Measurements from ENCODE around the gene TEAD1.

TEAD1 gene

DNA sequence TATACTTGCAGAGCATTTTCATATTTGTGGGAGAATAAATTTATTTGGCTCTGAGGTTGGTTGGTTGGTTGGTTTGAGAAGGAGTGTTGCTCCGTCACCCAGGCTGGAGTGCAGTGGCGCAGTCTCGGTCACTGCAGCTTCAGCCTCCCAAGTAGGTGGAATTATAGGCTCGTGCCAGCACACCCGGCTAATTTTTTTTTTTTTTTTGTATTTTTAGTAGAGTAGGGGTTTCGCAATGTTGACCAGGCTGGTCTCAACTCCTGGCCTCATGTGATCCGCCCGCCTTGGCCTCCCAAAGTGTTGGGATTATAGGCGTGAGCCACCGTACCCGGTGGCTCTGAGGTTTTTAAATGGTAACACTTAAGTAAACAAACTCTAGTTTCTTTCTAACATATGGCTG is 161.1 kb downstream of the TEAD1 start:
- no peak for DNase-seq (ENCODE audit: low spot score)

DNA sequence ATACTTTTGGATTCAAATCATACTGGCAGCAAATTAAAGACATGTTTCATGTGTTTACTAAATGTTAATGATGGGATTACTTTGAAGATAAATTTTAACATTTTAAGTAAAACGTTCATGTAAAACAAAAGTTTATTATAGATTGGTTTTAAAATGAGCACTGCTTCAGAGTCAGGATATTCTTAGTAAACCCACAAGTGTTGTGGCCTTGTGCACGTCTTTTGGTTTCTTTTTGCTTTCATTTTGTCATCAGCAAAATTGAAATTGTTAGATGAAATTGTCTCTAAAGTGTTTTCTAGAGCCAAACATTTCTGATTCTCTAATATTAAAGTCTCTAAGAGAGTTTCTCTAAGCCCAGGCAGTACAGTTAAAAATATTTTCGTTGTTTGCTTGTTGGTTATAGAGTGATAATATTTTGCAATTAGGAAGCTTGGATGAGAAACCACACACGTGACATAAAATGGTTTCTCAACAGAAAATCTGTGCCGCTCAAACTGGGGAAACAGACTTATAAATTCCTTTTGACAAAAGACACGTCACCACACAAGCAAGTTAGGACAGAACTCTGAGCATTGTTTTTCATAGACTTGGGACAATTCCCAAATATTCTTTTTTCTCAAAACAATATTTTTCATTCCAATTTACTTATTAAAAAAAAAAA is 164.4 kb downstream of the TEAD1 start:
- no peak for DNase-seq (ENCODE audit: low spot score)

DNA sequence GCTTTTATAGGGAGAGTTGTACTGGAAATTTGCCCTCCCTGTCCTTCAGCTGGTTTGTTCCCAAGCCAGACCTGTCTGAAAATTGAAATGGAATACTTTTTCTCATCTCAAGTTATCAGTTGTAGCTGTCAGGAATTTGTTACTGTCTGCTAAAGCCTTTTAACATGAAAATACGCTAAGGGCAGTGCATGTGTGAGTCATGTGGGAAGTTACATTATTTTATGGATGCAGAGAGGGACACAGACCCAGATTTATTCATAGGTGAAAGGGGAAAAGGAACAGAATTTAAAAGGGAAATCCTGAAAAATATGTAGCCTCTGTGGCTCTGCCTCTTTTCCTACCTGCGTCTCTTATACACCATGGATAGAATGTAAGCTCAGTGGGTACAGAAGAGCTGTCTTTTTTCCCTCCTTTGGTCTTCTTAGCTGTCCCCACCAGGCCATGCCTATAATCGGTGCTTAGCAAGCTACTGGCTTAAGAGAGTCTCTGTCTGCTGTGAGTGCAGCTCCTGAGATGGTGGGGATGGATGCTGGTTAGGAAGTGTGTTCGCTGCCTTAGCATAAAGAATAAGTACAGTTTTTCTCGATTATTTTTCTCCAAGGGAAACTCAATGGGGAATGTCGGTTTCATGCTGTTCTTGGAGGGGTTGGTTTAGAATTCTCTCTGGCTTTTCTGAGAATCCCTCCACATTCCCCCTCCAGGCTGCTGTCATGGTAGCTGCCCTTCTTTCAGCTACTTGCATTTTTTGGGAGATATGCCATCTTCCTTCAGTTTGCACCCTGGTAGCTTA is 166.8 kb downstream of the TEAD1 start:
- DNase-seq (ENCODE audit: low spot score): no peak

DNA sequence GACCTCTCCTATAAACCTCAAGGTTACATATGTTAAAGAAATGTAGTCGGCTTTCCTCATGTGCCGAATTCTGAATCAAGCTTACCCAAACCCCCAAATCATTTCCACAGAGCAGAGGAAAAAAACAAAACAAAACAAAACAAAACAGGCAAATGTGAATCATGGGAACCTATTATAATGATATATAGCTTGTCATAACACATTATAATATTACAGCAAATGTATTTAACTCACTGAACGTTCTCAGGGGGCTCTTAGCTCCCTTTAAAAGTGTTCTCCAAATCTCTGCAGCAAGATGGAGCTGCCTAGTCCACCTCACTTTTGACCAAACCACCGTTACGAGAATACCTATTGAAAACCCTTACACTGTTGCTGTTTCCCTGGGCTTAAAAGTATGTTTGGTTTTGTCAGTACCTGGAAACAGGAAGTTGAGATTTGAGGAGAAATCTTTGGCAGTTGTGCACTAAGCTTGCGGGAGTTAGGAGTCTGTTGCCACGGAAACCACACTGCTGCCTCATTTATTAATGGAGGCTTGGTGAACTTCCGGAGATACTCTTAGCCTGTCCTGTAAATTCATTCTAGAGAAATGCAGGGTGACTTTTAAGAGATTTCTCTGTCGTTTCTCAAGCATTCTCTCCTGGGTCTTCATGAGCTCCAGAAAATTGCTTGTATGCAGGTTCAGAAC is 167.9 kb downstream of the TEAD1 start:
- peak; percentile 31 for DNase-seq (ENCODE audit: low spot score)

DNA sequence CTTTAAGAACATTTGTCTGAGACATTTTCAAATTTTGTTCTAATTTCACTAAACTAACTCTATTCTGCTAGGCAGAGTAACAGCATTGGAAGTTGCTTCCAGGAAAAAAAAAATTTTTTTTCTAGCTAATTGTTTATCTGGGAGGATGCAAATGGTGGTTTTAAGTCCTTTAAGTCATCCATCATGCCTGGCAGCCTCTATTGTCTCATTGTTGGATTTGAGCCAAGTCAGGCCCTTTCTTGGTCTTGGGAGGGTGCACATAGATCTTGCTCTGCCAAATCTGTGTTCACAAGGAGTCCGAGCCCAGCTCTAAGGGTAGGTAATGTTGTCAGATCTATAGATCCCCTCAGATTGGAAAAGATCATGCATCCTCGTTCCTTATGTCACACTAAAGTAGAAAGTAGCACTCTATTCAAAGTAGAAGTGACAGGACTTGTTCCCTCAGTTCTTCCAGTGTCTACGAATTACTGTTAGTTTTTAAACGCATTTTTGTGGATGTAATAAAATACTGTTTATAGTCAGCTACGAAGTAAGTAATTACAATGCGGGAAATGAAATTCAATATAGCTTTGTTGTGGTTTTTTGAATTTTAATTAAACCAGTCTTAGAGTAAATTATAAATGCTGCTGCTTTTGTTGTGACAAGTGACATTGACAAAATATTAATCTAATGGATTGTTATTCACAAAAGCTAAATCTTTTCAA is 168.9 kb downstream of the TEAD1 start:
- peak; percentile 25 for DNase-seq (ENCODE audit: low spot score)

DNA sequence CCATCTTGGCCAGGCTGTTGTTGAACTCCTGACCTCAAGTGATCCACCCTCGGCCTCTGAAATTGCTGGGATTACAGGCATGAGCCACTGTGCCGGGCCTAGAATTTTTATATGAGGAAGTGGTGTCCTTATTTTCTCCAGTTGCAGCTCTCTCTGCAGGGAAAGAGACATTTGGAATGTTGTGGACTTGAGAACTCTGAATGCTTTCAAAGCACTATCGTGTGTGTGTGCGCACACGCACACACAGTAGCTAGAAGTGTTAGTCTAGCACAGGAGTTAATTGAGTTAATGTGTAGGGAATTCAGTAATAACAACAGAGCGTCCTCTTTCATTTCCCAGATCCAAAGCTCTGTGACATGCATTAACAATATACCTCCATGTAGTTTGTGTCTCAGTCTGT is 170.9 kb downstream of the TEAD1 start:
- no peak for DNase-seq (ENCODE audit: low spot score)

DNA sequence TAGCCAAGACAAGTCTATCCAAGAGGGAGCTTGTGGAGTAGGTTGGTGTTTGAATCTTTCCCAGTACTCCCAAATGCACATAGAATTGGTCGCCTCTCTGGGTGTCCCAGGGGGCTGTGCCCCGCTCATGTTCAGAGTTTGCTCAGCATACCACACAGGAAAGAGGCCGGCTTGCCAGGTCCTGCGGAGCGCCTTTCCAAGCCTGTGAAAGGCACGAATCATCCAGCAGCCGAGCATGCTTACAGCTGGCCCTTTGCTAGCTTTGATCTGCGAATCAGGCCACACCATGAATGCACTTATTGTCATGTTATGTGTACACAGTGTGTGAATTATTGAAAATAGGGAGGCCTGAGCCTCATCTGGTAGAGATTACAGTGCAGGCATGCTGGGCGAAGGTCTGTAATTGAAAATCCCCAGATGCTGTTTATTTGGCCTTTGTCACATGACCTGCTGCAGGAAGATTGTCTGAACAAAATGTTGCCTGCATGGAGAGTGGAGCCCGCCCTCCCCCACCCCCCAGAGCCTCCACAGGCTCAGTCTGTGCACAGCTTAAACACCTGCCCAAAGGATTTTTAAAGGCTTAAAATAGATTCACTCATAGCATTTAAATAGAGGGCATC is 171.6 kb downstream of the TEAD1 start:
- no peak for DNase-seq (ENCODE audit: low spot score)

DNA sequence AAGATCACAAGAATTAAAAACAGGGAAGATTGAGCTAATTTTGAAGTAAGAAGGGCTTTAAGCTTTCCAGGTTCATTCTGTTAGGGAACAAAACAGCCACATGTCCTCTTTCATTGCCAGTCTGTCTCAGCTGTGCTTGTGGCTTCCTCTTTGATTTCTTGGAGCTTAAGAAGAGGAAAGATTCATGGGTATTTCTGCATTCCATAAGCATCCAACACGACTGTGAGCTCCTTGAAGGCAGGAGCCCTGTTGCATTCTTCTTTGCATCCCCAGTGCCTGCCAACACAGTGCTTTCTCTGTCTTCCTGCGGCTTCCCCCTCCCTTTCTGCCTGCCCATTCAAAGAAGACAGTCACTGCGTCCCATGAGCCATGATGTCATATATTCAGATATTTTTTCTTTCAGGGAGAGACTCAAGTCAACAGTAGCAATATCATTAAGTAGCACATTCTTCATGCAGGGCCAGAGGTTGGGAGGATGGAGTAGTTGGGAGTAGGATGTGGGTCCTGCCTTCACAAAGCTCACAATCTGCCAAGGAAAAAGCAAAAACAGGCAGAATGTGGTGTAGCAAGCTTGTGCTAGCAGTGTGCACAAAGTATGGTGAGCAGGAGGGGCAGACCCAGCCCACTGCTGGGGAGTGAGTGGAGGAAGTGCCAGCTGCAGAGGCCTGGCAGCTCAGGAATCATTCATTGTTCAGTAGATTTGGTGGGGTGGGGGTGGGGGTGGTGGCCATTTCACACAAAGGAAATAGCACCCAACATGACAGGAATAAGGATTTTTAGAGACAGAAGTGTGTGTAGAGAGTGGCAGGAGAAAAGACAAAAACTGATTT is 172.8 kb downstream of the TEAD1 start:
- no peak for DNase-seq (ENCODE audit: low spot score)

DNA sequence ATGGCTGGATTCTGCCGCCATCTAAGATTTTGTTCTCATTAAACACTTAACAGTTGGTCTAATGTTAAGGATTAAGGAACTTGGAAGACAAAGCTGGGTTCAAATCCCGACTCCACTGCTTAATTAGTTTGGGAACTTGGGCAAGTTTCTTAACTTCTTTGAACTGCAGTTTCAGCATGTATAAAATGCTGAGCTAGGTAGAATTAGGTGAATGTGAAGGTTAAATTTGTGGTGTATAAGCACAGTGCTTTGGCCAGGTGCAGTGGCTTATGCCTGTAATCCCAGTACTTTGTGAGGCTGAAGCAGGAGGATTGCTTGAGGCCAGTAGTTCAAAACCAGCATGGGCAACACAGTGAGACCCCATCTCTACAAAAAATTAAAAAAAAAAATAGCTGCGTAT is 174.2 kb downstream of the TEAD1 start:
- no peak for DNase-seq (ENCODE audit: low spot score)

DNA sequence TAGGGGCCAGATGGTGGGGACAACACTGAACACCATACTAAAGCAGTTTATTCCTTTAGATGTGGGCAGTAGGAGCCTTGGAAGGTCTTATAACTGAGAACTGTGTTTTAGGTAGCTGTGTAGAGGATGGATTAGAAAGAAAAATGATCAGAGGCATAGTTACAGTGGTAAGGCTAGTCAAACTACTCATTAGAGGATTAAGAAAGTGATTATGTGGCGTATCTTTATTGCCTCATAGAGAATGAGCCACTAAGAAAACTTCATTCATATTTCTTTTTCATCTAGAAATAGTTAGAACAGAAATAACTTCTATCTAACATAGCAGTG is 179.1 kb downstream of the TEAD1 start:
- DNase-seq (ENCODE audit: low spot score): no peak

DNA sequence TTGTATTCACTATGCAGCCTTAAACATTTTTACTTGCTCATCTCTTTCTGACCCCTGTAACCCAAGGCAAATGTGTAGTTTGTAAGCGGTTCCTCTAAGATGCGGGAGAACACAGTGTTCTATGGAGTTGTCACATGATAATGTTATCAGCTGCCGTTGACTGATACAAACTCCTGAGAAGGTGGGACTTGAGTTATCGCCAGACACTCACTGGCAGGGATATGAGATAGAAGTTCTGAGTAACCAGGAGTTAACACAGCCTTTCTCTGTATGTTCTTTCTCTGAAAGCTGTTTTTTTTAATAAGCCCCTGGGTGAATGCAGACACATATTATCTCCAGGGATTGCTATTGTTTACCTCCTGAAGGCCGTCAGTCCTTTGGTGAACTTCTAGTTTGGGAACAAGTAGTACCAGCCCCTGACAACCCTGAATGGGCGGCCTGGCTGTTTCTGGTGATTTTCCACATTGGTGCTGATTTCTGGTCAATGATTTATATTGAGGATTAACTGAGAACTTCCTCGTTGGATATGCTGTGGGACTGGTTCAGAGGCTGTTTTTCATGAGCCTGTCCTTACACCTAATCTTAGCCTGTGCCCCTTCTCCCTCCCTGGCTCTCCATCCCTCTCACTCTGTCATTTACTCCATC is 179.6 kb downstream of the TEAD1 start:
- DNase-seq (ENCODE audit: low spot score): no peak

DNA sequence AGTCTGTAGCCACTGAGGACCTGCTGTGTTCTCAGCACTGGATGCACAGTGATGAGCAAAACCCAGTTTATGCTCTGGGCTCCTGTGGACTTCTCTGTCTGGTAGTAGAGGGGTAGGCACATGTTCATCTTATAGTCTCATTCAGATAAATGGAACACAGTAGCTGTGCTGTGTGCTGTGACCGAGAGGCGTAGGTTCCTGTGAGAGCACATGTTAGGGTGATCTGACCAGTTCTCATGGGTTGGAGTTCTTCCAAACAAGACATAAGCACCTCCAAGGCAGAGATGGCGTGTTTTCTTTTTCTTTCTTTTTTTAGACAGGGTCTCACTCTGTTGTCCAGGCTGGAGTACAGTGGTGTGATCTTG is 180.1 kb downstream of the TEAD1 start:
- no peak for DNase-seq (ENCODE audit: low spot score)

DNA sequence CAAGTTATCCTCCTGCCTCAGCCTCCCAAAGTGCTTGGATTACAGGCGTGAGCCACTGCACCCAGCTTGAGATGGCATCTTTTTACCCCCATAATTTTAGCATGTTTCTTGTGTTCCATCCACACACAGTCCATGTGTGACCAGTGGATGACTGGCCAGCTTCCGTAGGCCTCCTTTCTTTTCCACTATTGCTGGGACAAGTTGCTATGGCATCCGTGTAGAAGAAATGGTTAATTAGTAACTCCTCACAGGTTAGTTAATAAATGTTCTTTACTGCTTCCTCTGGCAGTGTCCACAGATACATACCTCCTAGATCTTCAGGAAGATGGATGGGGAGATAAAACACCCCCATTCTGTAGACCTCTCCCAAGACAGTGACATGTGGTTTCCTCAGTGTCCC is 180.6 kb downstream of the TEAD1 start:
- DNase-seq (ENCODE audit: low spot score): no peak

DNA sequence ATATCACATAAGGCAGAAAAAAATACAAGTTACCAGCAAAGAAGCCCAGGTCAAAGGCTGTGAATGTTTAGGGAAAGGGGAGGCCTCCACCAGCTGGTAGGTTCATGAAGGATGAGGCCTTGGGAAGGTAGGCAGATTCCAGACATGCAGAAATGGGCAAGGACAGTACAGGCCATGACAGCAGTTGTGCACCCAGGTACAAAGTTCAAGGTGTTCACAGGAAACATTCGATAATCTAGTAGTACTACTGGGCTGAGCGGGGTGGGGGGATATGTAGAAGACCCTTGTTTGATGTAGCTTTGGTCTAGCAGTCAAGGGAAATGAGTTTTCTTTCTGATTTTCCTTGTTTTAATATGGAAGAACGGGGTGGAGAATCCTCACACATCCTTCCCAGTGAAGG is 182.1 kb downstream of the TEAD1 start:
- no peak for DNase-seq (ENCODE audit: low spot score)

DNA sequence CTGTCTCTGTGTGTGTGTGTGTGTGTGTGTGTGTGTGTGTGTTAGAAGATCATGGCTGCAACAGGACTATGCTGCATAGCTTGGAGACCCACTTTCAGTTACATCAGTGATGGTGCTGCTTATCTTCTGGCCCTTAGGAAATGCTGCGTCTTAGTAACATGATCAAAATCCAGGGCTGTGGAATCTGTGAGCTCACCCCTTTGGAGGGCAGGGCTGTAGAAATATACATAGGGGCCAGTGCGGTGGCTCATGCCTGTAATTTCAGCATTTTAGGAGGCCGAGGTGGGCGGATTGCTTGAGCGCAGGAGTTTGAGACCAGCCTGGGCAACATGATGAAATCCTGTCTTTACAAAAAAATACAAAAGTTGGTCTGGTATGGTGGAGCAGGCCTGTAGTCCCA is 183.4 kb downstream of the TEAD1 start:
- no peak for DNase-seq (ENCODE audit: low spot score)

DNA sequence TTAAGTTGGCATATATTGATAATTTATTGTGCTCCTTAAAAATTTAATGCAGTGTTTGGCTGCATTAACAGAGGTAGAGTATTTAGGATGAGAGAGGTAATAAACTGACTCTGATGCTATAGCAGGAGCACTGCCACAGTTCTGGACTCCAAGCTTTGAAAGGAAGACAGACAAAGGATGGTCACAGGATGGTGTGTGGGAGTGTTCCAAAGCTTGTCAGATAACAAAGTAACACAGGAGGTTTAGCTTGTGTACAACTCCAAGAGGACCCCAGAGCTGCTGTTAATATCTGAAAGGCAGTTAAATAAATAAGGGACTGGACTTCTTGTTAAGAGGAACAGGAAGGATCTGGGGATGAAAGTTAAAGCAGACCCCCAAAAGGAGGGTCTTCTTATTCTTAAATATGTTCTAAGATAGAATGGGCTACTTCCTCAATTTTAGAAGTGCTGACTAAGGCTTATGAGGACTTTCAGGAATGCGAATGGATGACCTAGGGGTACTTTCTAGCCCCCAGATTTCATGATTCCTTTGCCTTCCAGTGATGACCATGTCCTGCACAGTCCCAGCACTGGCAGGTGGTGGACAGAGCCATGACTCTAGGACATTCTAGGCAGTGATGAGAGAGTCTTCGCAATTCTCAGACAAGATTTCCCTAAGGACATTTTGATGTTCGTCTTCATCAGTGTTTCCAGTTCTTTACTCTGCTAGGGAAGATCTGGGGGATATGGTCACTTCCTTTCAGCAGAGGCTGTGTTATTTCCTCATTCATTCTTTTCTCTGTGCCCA is 185.8 kb downstream of the TEAD1 start:
- DNase-seq (ENCODE audit: low spot score): no peak

DNA sequence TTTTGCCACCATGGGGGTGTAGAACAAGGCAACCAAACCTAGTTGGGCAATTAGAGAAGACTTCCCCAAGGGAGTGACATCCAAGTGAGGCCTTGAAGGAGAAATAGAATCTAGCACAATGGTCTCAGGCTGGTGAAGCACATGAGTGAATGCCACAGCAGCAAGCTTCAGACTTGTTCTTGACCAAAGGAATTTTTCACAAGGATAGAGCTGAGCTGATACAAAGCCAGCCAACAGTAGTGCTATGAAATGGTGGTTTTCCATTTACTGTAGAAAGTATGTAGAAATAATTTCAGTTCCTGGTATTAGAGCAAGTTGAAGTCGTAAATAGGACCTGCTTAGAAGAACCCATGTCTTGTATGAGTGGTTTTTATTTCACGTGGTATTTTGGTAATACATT is 186.6 kb downstream of the TEAD1 start:
- no peak for DNase-seq (ENCODE audit: low spot score)

DNA sequence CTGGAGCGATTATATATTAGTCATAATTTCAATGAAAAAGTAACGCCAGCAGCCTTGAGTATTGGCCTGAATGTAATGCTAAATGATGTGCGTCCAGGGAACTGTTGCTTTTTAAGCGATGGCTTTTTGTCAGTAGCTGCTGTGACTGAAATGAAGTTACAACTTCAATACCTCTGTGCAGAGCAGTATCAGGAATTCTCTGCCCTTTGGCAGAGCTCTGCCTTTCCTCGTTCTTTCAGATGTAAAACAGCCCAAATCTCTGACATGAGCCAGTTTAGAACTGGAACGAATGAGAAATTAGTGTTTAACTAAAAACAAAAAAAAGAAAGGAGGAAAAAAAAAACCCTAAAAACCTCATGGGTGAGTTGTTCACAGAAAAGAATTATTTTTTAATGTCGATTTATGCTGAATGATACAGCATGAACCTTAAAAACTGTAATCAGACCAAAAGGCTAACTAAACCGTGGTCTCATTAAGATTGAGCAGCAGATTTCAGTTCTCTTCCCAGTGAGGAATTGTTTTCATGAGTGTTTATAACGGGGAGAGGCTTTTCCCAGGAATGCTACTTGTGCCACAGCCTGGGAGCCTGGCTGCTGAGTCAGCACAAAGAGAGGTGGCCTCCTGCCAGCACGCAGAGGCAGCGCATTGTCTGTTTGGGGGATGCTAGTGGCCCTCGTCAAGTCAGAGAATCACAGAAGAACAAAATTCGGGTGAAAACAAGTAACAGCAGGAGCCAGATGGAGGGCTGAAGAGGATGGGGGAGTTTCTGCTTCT is 188.7 kb downstream of the TEAD1 start:
- DNase-seq (ENCODE audit: low spot score): peak; percentile 67

DNA sequence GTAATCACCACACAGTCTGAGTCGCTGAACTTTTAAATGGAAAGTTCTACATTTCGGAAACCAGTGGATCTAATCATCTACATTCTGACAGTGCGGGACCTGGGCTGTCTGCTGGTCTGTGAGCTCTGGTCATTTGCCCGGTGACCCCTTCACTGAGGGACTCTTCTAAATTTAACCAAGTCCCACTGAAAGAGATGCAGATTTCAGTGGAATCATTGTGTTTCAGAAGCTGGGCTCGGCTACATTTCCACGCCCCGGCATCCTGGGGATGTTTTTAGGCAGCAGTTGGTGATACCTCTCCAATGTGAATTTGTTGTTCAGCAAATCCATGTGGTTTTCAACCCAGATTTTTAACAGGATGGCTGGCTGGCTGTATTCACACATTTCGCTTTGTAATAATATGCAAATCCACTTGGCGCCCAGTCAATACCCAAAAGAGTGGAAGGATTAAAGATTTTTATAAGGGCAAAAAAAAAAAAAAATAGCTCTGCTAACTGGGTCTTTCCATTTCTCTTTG is 189.4 kb downstream of the TEAD1 start:
- no peak for DNase-seq (ENCODE audit: low spot score)

Measured in iPS-NIHi11 (cell line).